ENCODE results near the gene TFAP2C. TPM values are rescaled to one million over a fixed set of nuclear protein-coding genes. Genes with fewer than 3 reads are reported as not detected.

The TFAP2C gene
- total RNA-seq, 4 donors from 2014 or later = 0.20 to 2.1 (median 0.96) TPM

DNA sequence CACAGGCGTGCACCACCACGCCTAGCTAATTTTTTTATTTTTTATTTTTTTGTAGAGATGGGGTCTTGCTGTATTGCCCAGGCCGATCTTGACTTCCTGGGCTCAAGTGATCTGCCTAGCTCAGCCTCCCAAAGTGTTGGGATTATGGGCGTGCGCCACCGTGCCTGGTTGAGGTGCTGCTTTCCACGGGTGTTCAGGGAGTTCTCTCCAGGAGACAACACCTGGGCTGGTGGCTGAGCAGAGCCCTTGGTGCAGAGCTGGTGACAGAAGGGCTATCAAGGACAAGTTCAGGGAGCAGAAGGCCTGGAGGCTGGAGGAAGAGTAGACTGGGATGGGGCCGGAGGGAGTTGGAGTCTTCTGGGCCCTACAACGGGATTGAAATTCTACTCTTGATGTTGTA is 34.6 kb downstream of the TFAP2C start:
- Histone ChIP-seq H3K9me3 (no peaks in the 10 kb centered on the region), H3K27ac (no peak overlapping the region), H3K27me3 (no peaks in the 10 kb centered on the region), H3K4me1 (no peaks in the 10 kb centered on the region), H3K36me3 (no peaks in the 10 kb centered on the region), H3K4me3 (no peak overlapping the region)
- WGBS, 2 donors = 96 to 97% methylated on average over 9 of the region's 9 CpGs
- no peak for TF ChIP-seq EP300 (IDR thresholded peaks at IDR 0.05)
- no peak for TF ChIP-seq POLR2A (IDR thresholded peaks at IDR 0.05)
- TF ChIP-seq, protein P1, sequence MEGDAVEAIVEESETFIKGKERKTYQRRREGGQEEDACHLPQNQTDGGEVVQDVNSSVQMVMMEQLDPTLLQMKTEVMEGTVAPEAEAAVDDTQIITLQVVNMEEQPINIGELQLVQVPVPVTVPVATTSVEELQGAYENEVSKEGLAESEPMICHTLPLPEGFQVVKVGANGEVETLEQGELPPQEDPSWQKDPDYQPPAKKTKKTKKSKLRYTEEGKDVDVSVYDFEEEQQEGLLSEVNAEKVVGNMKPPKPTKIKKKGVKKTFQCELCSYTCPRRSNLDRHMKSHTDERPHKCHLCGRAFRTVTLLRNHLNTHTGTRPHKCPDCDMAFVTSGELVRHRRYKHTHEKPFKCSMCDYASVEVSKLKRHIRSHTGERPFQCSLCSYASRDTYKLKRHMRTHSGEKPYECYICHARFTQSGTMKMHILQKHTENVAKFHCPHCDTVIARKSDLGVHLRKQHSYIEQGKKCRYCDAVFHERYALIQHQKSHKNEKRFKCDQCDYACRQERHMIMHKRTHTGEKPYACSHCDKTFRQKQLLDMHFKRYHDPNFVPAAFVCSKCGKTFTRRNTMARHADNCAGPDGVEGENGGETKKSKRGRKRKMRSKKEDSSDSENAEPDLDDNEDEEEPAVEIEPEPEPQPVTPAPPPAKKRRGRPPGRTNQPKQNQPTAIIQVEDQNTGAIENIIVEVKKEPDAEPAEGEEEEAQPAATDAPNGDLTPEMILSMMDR (IDR thresholded peaks at IDR 0.05) = no peak
- DNase-seq (ENCODE audit: low spot score in 2 of 2) = no peak

DNA sequence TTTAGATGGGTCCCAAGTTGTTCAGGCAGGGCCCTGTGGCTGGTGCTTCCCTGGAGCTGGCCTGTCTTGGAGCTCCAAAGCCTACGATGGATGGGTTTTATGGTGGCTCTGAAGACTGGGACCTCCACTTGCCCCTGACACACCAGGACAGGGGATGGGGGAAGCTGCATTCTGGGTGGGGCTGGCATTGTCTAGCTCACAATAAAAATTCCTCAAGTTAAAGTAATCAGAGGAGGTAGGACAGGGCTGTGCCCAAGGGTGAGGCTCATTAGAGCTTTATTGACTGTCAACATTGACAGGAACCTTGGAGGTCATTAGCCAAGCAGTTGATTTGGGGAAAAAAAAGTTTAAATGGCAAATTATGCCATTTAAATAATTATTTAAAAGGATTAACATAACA is 35.7 kb downstream of the TFAP2C start:
- Histone ChIP-seq H3K4me3 (no peak overlapping the region), H3K9me3 (no peaks in the 10 kb centered on the region), H3K4me1 (no peaks in the 10 kb centered on the region), H3K27ac (no peak overlapping the region), H3K27me3 (no peaks in the 10 kb centered on the region), H3K36me3 (no peaks in the 10 kb centered on the region)
- TF ChIP-seq POLR2A (IDR thresholded peaks at IDR 0.05) (no peak), EP300 (IDR thresholded peaks at IDR 0.05) (no peak)
- TF ChIP-seq, protein P1 (IDR thresholded peaks at IDR 0.05) = no peak
- WGBS, 2 donors = 82 to 86% methylated on average over 1 of the region's 1 CpG
- DNase-seq (ENCODE audit: low spot score in 2 of 2) = no peak

DNA sequence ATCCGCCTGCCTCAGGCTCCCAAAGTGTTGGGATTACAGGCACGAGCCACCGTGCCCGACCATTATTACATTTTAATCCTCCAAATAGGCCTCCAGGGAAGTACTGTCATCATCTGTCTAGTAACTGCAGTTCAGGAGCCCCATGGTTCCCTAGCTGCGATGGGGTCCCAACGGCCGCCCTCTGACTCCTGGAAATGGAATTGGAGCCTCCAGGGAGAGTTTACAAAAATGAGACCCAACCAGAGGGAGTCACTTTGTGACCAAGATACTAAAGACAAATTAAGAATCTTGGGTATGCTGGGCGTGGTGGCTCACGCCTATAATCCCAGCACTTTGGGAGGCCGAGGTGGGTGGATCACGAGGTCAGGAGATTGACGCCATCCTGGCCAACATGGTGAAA is 36.7 kb downstream of the TFAP2C start:
- DNase-seq (ENCODE audit: low spot score in 2 of 2) = no peak
- no peaks in the 10 kb centered on the region for H3K4me1 ChIP-seq
- no peaks in the 10 kb centered on the region for H3K9me3 ChIP-seq
- H3K27me3 ChIP-seq = no peaks in the 10 kb centered on the region
- H3K4me3 ChIP-seq = no peak overlapping the region
- no peak for TF ChIP-seq POLR2A (IDR thresholded peaks at IDR 0.05)
- TF ChIP-seq, protein P1 (IDR thresholded peaks at IDR 0.05) = no peak
- no peak for TF ChIP-seq EP300 (IDR thresholded peaks at IDR 0.05)
- H3K27ac ChIP-seq = no peak overlapping the region
- WGBS, 2 donors = 74 to 80% methylated on average over 12 of the region's 12 CpGs
- no peaks in the 10 kb centered on the region for H3K36me3 ChIP-seq

DNA sequence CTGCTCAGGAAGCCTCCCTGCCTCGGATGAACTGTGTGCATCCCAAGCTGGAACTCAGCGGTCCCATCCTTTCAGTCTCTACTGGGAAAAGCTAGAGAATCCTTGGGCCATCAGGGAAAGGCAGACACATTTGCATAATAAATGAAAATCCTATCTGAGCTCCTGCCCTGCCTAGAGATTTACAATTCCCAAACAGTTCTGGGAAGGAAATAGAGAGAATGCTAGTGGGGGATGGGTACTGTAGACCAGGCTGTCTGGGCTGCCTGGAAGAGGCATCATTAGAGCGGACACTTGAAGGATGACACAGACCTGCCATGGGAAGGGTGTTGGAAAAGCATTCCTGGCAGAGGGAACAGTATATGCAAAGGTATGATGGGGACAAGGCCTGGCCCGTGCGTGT is 44.3 kb downstream of the TFAP2C start:
- TF ChIP-seq, protein P1 (IDR thresholded peaks at IDR 0.05) = no peak
- TF ChIP-seq EP300 (IDR thresholded peaks at IDR 0.05) = no peak
- no peak for TF ChIP-seq POLR2A (IDR thresholded peaks at IDR 0.05)
- Histone ChIP-seq H3K4me3 (no peak overlapping the region), H3K9me3 (no peaks in the 10 kb centered on the region), H3K27ac (no peak overlapping the region), H3K36me3 (no peaks in the 10 kb centered on the region), H3K27me3 (no peaks in the 10 kb centered on the region), H3K4me1 (no peaks in the 10 kb centered on the region)
- no peak for DNase-seq (ENCODE audit: low spot score in 2 of 2)
- WGBS, 2 donors = 86 to 92% methylated on average over 5 of the region's 5 CpGs

DNA sequence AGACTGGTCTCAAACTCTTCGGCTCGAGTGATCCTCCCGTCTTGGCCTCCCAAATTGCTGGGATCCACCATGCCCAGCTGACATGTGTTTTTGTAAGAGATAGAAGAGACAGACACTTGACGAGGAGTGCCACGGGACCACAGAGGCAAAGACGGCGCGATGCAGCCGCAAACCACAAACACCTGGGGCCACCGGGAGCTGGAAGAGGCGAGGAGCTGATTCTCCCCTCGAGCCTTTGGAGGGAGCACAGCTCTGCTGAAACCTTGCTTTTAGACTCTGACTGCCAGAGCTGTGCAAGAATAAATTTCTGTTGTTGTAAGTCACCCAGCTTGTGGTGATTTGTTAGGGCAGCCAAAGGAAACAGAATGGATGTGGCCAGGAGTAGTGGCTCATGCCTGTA is 46.9 kb downstream of the TFAP2C start:
- TF ChIP-seq, protein P1 (IDR thresholded peaks at IDR 0.05) = no peak
- TF ChIP-seq EP300 (IDR thresholded peaks at IDR 0.05) (no peak), POLR2A (IDR thresholded peaks at IDR 0.05) (no peak)
- no peaks in the 10 kb centered on the region for H3K36me3 ChIP-seq
- H3K4me1 ChIP-seq = no peaks in the 10 kb centered on the region
- DNase-seq (ENCODE audit: low spot score in 2 of 2) = no peak
- H3K4me3 ChIP-seq = no peak overlapping the region
- 82 to 83% methylated on average over 12 of the region's 12 CpGs for WGBS, 2 donors
- no peaks in the 10 kb centered on the region for H3K27me3 ChIP-seq
- no peaks in the 10 kb centered on the region for H3K9me3 ChIP-seq
- H3K27ac ChIP-seq = no peak overlapping the region

Measured in tibial nerve (tissue), 4 donors.